Smooth muscle cell (in vitro differentiated cells): Measurements from ENCODE around the gene ZNF385D. TPM values are rescaled to one million over a fixed set of nuclear protein-coding genes. Genes with fewer than 3 reads are reported as not detected.

Experiments used
- DNase-seq: peaks from one replicate; lab custom pipeline; 2025; ENCODE audit not compliant: unreplicated experiment; lab: John Stamatoyannopoulos, UW
- H2AFZ ChIP-seq: fragments of 200-600 bp; sonication (generic); 2 replicates; pipeline ENCODE4 v1.6.0; 2016; ENCODE audit warnings: antibody characterized with exemption, low read depth, mild to moderate bottlenecking
- H3F3A ChIP-seq: fragments of 200-600 bp; sonication (generic); 2 replicates; pipeline ENCODE4 v1.6.0; 2017; ENCODE audit warnings: antibody characterized with exemption, low read depth
- H3K27ac ChIP-seq: fragments of 200-600 bp; sonication (generic); 2 replicates; pipeline ENCODE4 v1.5.1; 2016; ENCODE audit warnings: low read depth, mild to moderate bottlenecking
- H3K27me3 ChIP-seq: fragments of 200-600 bp; sonication (generic); 2 replicates; pipeline ENCODE4 v1.6.1; 2016; ENCODE audit warnings: low read depth, mild to moderate bottlenecking
- H3K36me3 ChIP-seq: fragments of 200-600 bp; sonication (generic); 2 replicates; pipeline ENCODE4 v1.5.1; 2016; ENCODE audit warnings: low read depth
- H3K4me1 ChIP-seq: fragments of 200-600 bp; sonication (generic); 2 replicates; pipeline ENCODE4 v1.5.1; 2016; ENCODE audit warnings: low read depth
- H3K4me2 ChIP-seq: fragments of 200-600 bp; sonication (generic); 2 replicates; pipeline ENCODE4 v1.6.0; 2016; ENCODE audit warnings: mild to moderate bottlenecking
- H3K4me3 ChIP-seq: fragments of 200-600 bp; sonication (generic); 2 replicates; pipeline ENCODE4 v1.5.1; 2016; ENCODE audit warnings: mild to moderate bottlenecking
- H3K79me2 ChIP-seq: fragments of 200-600 bp; sonication (generic); 2 replicates; pipeline ENCODE4 v1.6.0; 2016; ENCODE audit warnings: low read depth, mild to moderate bottlenecking
- H3K9ac ChIP-seq: fragments of 200-600 bp; sonication (generic); 2 replicates; pipeline ENCODE4 v1.6.0; 2016; ENCODE audit warnings: low read depth
- H3K9me3 ChIP-seq: fragments of 200-600 bp; sonication (generic); replicated peaks from 2 replicates; pipeline ENCODE4 v1.5.1; 2016; ENCODE audit warnings: low read depth
- H4K20me1 ChIP-seq: fragments of 200-600 bp; sonication (generic); 2 replicates; pipeline ENCODE4 v1.6.0; 2016; ENCODE audit warnings: low read depth
- WGBS: methylation state at CpG from one replicate; pipeline ENCODE4 v1.1.7; 2016; ENCODE audit warnings: low lambda C conversion rate; 5-methylcytosine and 5-hydroxymethylcytosine counted together
- polyA plus RNA-seq: library from polyadenylated mRNA; unstranded; fragments of >200 nt; fragmentation: Nextera tagmentation; extraction: Ambion mirVana; gene quantifications from 2 replicates; pipeline ENCODE4 v1.2.1, GENCODE V29; 2016
- total RNA-seq: library from RNA; depleted of rRNA; stranded (reverse); fragments of >200 nt; gene quantifications from 2 replicates; pipeline ENCODE4 v1.2.3, GENCODE V29; 2014
- TF ChIP-seq, protein P1 (sequence below): fragments of 200-600 bp; sonication (generic); IDR thresholded peaks from 2 replicates; pipeline ENCODE4 v1.5.1; 2017; ENCODE audit warnings: borderline replicate concordance, mild to moderate bottlenecking, antibody characterized with exemption; ENCODE audit not compliant: insufficient read depth, poor library complexity, severe bottlenecking

Gene ZNF385D
- total and polyA plus RNA-seq, 2 experiments from 2014 or later = 0.13 to 2.4 TPM

DNA sequence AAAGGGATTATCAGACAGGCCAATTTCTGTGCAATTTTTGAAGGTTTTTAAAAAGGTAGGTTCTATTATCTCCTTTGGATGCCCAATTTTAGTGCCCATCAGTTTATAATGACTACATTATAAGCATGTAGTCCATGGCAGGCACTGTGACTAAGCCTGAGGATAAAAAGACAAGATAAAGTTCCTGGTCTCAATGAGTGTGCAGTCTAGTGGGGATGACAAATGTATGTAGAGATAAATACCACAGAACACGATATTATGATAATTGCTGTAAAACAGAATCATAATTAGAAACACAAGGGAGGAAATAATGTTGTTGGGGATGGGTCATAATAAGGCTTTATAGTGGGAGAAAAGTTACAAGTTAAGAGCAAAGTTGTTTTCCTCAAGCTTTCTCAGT lies 163.1 kb downstream of the ZNF385D start:
- H3K9me3 ChIP-seq = no peaks in the 10 kb centered on the region
- no peaks in the 10 kb centered on the region for H3K27me3 ChIP-seq
- peak overlapping the region; percentile 2 for H3K4me2 ChIP-seq
- no peaks in the 10 kb centered on the region for H3F3A ChIP-seq
- 17% methylated on average over 1 of the region's 1 CpG for WGBS
- H3K36me3 ChIP-seq = no peaks in the 10 kb centered on the region
- H3K4me1 ChIP-seq = no peaks in the 10 kb centered on the region
- no peak overlapping the region for H2AFZ ChIP-seq
- H3K9ac ChIP-seq = no peak overlapping the region
- H3K27ac ChIP-seq = no peak overlapping the region
- H4K20me1 ChIP-seq = no peaks in the 10 kb centered on the region
- no peak for DNase-seq
- no peak overlapping the region for H3K4me3 ChIP-seq
- TF ChIP-seq, protein P1, sequence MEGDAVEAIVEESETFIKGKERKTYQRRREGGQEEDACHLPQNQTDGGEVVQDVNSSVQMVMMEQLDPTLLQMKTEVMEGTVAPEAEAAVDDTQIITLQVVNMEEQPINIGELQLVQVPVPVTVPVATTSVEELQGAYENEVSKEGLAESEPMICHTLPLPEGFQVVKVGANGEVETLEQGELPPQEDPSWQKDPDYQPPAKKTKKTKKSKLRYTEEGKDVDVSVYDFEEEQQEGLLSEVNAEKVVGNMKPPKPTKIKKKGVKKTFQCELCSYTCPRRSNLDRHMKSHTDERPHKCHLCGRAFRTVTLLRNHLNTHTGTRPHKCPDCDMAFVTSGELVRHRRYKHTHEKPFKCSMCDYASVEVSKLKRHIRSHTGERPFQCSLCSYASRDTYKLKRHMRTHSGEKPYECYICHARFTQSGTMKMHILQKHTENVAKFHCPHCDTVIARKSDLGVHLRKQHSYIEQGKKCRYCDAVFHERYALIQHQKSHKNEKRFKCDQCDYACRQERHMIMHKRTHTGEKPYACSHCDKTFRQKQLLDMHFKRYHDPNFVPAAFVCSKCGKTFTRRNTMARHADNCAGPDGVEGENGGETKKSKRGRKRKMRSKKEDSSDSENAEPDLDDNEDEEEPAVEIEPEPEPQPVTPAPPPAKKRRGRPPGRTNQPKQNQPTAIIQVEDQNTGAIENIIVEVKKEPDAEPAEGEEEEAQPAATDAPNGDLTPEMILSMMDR = no peak
- H3K79me2 ChIP-seq = no peaks in the 10 kb centered on the region

DNA sequence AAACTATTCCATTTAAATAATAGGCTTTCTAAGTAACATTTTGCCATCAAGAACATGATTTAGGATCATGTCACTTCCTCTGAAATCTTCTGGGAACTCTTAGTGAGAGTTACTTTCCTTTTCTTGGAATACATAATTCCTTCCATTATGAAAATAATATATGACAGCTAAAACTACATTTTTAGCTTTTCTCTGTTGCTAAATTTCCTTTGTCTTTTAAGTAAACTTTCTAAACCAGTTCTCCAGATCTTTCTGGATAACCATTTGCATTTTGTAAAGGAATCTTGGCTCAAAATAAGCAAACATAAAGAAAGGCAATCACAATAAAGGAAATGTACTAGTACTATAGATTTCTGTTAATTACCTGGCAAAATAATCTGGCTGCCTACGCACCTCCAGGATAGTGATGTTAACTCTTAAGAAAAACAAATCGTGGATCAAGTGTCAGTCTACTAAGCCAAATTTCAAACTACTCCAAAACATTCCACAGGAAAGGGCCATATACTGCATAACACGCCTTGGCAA lies 165.7 kb downstream of the ZNF385D start:
- Histone ChIP-seq H3K36me3 (no peaks in the 10 kb centered on the region), H3K27ac (no peak overlapping the region), H2AFZ (no peak overlapping the region), H3K27me3 (peaks cover 9% of the 10 kb centered on the region), H3K9me3 (no peaks in the 10 kb centered on the region), H3K4me1 (no peaks in the 10 kb centered on the region), H3K9ac (no peak overlapping the region), H3K4me3 (no peak overlapping the region), H3K79me2 (no peaks in the 10 kb centered on the region), H3F3A (no peaks in the 10 kb centered on the region), H4K20me1 (no peaks in the 10 kb centered on the region), H3K4me2 (no peak overlapping the region)
- 95% methylated on average over 3 of the region's 3 CpGs for whole genome bisulfite sequencing
- DNase-seq = no peak
- TF ChIP-seq, protein P1 = no peak

DNA sequence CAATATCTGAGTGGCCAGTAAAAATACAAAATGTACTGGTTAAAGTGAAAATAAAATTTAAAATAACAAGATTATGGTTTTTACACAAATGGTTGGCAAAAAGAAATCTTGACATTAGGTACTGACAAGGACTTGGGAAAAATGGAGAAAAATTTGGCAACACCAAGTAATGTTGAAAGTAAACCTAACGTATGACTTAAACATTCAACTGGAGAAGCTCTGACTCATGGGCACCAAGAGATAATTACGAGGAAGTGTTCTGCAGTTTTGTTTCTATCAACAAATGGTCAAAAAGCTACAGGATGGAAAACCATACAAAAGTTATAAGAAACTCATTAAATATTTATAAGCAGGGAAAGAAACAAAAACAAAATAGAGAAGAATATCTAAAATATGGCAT lies 177.7 kb downstream of the ZNF385D start:
- Histone ChIP-seq H3F3A (no peaks in the 10 kb centered on the region), H3K36me3 (no peaks in the 10 kb centered on the region), H3K27me3 (peaks cover 5% of the 10 kb centered on the region), H2AFZ (no peak overlapping the region), H3K4me3 (no peak overlapping the region), H3K4me2 (no peak overlapping the region), H3K9ac (no peak overlapping the region), H3K79me2 (no peaks in the 10 kb centered on the region), H3K27ac (no peak overlapping the region), H3K9me3 (no peaks in the 10 kb centered on the region), H4K20me1 (no peaks in the 10 kb centered on the region), H3K4me1 (no peaks in the 10 kb centered on the region)
- no peak for DNase-seq
- WGBS = 16% methylated on average over 2 of the region's 2 CpGs
- TF ChIP-seq, protein P1 = no peak

DNA sequence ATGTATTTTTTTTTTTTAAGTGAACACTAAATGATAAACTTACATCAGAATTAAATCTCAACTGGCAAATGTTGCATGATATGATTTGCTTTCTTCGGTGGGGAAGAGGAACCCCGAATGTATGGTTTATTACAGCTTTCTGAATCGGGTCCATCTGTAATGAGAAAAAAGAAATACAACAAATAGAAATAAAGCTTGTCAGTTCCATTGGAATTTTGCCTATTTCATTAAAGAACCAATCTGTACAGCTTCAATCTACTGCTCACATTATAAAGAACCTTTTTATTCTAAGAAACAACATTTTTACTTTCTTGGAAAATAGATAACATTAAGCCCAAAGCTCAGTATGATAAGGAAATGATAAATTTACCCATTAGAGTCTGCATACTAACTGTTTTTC lies 186.5 kb downstream of the ZNF385D start:
- Histone ChIP-seq H4K20me1 (no peaks in the 10 kb centered on the region), H3K4me2 (no peak overlapping the region), H2AFZ (no peak overlapping the region), H3F3A (no peaks in the 10 kb centered on the region), H3K9ac (no peak overlapping the region), H3K36me3 (no peaks in the 10 kb centered on the region), H3K4me1 (no peaks in the 10 kb centered on the region), H3K27ac (no peak overlapping the region), H3K4me3 (no peak overlapping the region), H3K9me3 (no peaks in the 10 kb centered on the region), H3K79me2 (no peaks in the 10 kb centered on the region), H3K27me3 (no peaks in the 10 kb centered on the region)
- WGBS = 89% methylated on average over 3 of the region's 3 CpGs
- TF ChIP-seq, protein P1 = no peak
- DNase-seq = no peak
